HepG2 (cell line): ENCODE data around the gene EBF3. TPM values are rescaled to one million over a fixed set of nuclear protein-coding genes. Genes with fewer than 3 reads are reported as not detected.

ENCODE experiments used
- ATAC-seq: fragments of 200-7000 bp; cut with Tn5 transposase; 3 replicates; pipeline ENCODE4 v1.9.1; 2020; ENCODE audit warnings: mild to moderate bottlenecking, moderate library complexity
- BruUV-seq: library from RNA; stranded (reverse); fragments of 400-500 nt; replicated peaks from 2 replicates; lab custom pipeline; 2021; lab: Mats Ljungman, UMichigan
- CTCF ChIA-PET: fragments of 300-600 bp; formaldehyde crosslinking; extraction: SDS; loops from one replicate; lab custom pipeline; 2021; ENCODE audit warnings: low total read pairs, inconsistent platforms, low intra/inter-chr PET ratio; lab: Yijun Ruan, JAX
- POLR2A ChIA-PET: fragments of 350-600 bp; sonication (Branson Sonifier 250); formaldehyde crosslinking; loops from one replicate; lab custom pipeline; 2020; ENCODE audit warnings: antibody characterized with exemption, inconsistent platforms; lab: Yijun Ruan, JAX
- DNase-seq: peaks from one replicate; pipeline ENCODE4 v3.0.0-alpha.2; 2015; ENCODE audit warnings: low spot score
- FAIRE-seq: peaks from 3 replicates; lab custom pipeline; 2011; peaks lifted over from hg19 to GRCh38; lab: Jason Lieb, UNC
- H2AFZ ChIP-seq: one replicate; pipeline ENCODE4 v1.6.1; 2011; ENCODE audit warnings: low read length, inconsistent platforms
- H3K27ac ChIP-seq: fragments of 300-600 bp; 3 replicates; pipeline ENCODE4 v1.8.0; 2011; ENCODE audit warnings: mixed run types, mild to moderate bottlenecking, mixed read lengths, low read length, inconsistent platforms; ENCODE audit not compliant: insufficient read depth; ENCODE audit errors: extremely low read length
- H3K27me3 ChIP-seq, 2 experiments: fragments of 200-600 bp in 1 of 2; 2 replicates in 1 of 2; 3 replicates in 1 of 2; pipeline versions ENCODE4 v1.6.0 to v1.8.0; 2011; ENCODE audit warnings: low read length in 2 of 2, mild to moderate bottlenecking in 2 of 2, moderate library complexity in 2 of 2, inconsistent platforms in 1 of 2; ENCODE audit not compliant: insufficient read depth in 2 of 2, control insufficient read depth in 1 of 2
- H3K36me3 ChIP-seq, 2 experiments: fragments of 200-600 bp in 1 of 2; replicated peaks in 1 of 2; 2 replicates in 1 of 2; 3 replicates in 1 of 2; pipeline versions ENCODE4 v1.5.1 to v1.8.0; 2011; ENCODE audit warnings: low read length in 2 of 2, inconsistent platforms in 1 of 2; ENCODE audit not compliant: insufficient read depth in 2 of 2, control insufficient read depth in 1 of 2
- H3K4me1 ChIP-seq: 2 replicates; pipeline ENCODE4 v1.5.1; 2012; ENCODE audit warnings: low read length, inconsistent platforms; ENCODE audit not compliant: insufficient read depth
- H3K4me2 ChIP-seq: 2 replicates; pipeline ENCODE4 v1.6.0; 2011; ENCODE audit warnings: low read depth, low read length, inconsistent platforms
- H3K4me3 ChIP-seq, 3 experiments: fragments of 200-600 bp in 1 of 3; sonication (generic), shearing (Covaris generic) in 1 of 3; replicated peaks in 1 of 3; 2 replicates each; pipeline ENCODE4 v1.5.1; 2011 to 2016; ENCODE audit warnings: low read length in 3 of 3, inconsistent platforms in 2 of 3, low read depth in 2 of 3, mild to moderate bottlenecking in 2 of 3, control low read depth in 1 of 3, mixed read lengths in 1 of 3; ENCODE audit not compliant: insufficient read depth in 1 of 3
- H3K79me2 ChIP-seq: one replicate; pipeline ENCODE4 v1.6.1; 2011; ENCODE audit warnings: low read length, inconsistent platforms; ENCODE audit not compliant: insufficient read depth
- H3K9ac ChIP-seq: 2 replicates; pipeline ENCODE4 v1.6.0; 2011; ENCODE audit warnings: mild to moderate bottlenecking, low read depth, low read length, inconsistent platforms; ENCODE audit not compliant: insufficient read depth
- H3K9me3 ChIP-seq: 2 replicates; pipeline ENCODE4 v1.5.1; 2012; ENCODE audit warnings: mild to moderate bottlenecking, low read length
- H4K20me1 ChIP-seq: 2 replicates; pipeline ENCODE4 v1.6.0; 2011; ENCODE audit warnings: inconsistent platforms, mild to moderate bottlenecking, low read length, moderate library complexity; ENCODE audit not compliant: insufficient read depth
- CC2D1A ChIP-seq: sonication (generic); formaldehyde crosslinking; IDR thresholded peaks from 2 replicates; pipeline ENCODE4 v1.8.1; 2023; ENCODE audit warnings: mild to moderate bottlenecking, missing genetic modification reagents
- GLMP ChIP-seq: sonication (generic); formaldehyde crosslinking; IDR thresholded peaks from 2 replicates; pipeline ENCODE4 v1.9.0; 2021; ENCODE audit warnings: missing genetic modification reagents, mild to moderate bottlenecking, borderline replicate concordance
- IRX3 ChIP-seq: sonication (generic); formaldehyde crosslinking; IDR thresholded peaks from 2 replicates; pipeline ENCODE4 v1.8.1; 2023; ENCODE audit warnings: mild to moderate bottlenecking, low read depth, missing genetic modification reagents, borderline replicate concordance
- MIER3 ChIP-seq: IDR thresholded peaks from 2 replicates; pipeline ENCODE4 v1.6.1; 2016; ENCODE audit warnings: missing compliant biosample characterization, borderline replicate concordance
- RBM39 ChIP-seq: fragments of 200-400 bp; formaldehyde crosslinking; IDR thresholded peaks from one replicate; pipeline ENCODE4 v1.6.1; 2018; ENCODE audit warnings: antibody characterized with exemption, mild to moderate bottlenecking, low read depth, low read length; ENCODE audit not compliant: poor library complexity, severe bottlenecking
- ZNF138 ChIP-seq: sonication (generic); formaldehyde crosslinking; IDR thresholded peaks from 2 replicates; pipeline ENCODE4 v1.5.0; 2020; ENCODE audit warnings: mild to moderate bottlenecking, low read depth, missing genetic modification reagents
- ZNF224 ChIP-seq: sonication (generic); formaldehyde crosslinking; IDR thresholded peaks from 2 replicates; pipeline ENCODE4 v1.5.0; 2020; ENCODE audit warnings: mild to moderate bottlenecking, missing genetic modification reagents
- ZNF687 ChIP-seq: sonication (generic); formaldehyde crosslinking; IDR thresholded peaks from 2 replicates; pipeline ENCODE4 v1.5.1; 2020; ENCODE audit warnings: mild to moderate bottlenecking, missing genetic modification reagents, moderate library complexity
- ZNF891 ChIP-seq: sonication (generic); formaldehyde crosslinking; IDR thresholded peaks from 2 replicates; pipeline ENCODE4 v1.5.0; 2020; ENCODE audit warnings: mild to moderate bottlenecking, missing genetic modification reagents
- ZSCAN21 ChIP-seq: sonication (generic); formaldehyde crosslinking; IDR thresholded peaks from 2 replicates; pipeline ENCODE4 v1.8.0; 2022; ENCODE audit warnings: mild to moderate bottlenecking, missing genetic modification reagents, moderate library complexity, borderline replicate concordance
- WGBS: methylation state at CpG from one replicate; pipeline ENCODE4 v1.1.6; 2017; ENCODE audit warnings: low lambda C conversion rate; 5-methylcytosine and 5-hydroxymethylcytosine counted together
- in situ Hi-C: cut with HindIII; loops from 2 replicates; pipeline ENCODE4 v1.10.0; 2017; ENCODE audit warnings: low pct_unique_long_range_greater_than_20kb; ENCODE audit not compliant: extremely low pct_ligation_motif_present
- intact Hi-C: fragments of 100-400 bp; cut with micrococcal nuclease; formaldehyde crosslinking; loops from one replicate; pipeline ENCODE4 v1.10.0; 2022; ENCODE audit not compliant: unreplicated experiment
- polyA plus RNA-seq, 8 experiments: library from polyadenylated mRNA; depleted of rRNA in 3 of 8; stranded (reverse) in 7 of 8; unstranded in 1 of 8; fragments of >200 nt; fragmentation: Illumina TruSeq in 4 of 8; extraction: Trizol in 4 of 8; gene quantifications; 2 replicates each; pipeline versions ENCODE4 v1.2.1 to v1.2.3, GENCODE V29; 2011 to 2016; ENCODE audit warnings: low read depth in 4 of 8, missing spikeins in 1 of 8, mixed read lengths in 1 of 8; ENCODE audit not compliant: insufficient read depth in 1 of 8
- total RNA-seq, 5 experiments: library from RNA; depleted of rRNA; stranded (reverse); fragments of >200 nt; fragmentation: Illumina TruSeq; extraction: Trizol; gene quantifications; 2 replicates each; pipeline ENCODE4 v1.2.3, GENCODE V29; 2016; ENCODE audit warnings: low read depth in 1 of 5

EBF3 gene
- total and polyA plus RNA-seq, 2 of the 13 experiments (the other 11 are each of a cell fraction or from before 2014, with no cell fraction given): not detected

GRCh38 chr10:130010653-130011052, 46.6 kb upstream of the EBF3 start:
- H3K36me3 ChIP-seq: no peaks in the 10 kb centered on the region
- H3K9me3 ChIP-seq: no peaks in the 10 kb centered on the region
- no peaks in the 10 kb centered on the region for H3K79me2 ChIP-seq
- ATAC-seq: no peak
- ChIA-PET CTCF (no interaction called here), POLR2A (no interaction called here)
- no TSS peak for BruUV-seq
- H3K9ac ChIP-seq: no peak overlapping the region
- H3K4me2 ChIP-seq: no peak overlapping the region
- in situ Hi-C loops: no loop called here
- no peak overlapping the region for H3K27ac ChIP-seq
- DNase-seq: no peak
- intact Hi-C loops: no loop called here
- no peak overlapping the region for H3K4me3 ChIP-seq
- H2AFZ ChIP-seq: no peak overlapping the region
- H3K27me3 ChIP-seq: peaks cover 1 to 34% of the 10 kb centered on the region in 2 experiments; a peak in 4 of 5 replicates
- no peaks in the 10 kb centered on the region for H4K20me1 ChIP-seq
- FAIRE-seq: no peak
- TF ChIP-seq ZNF224 (no peak), RBM39 (no peak), ZNF687 (CRISPR knock-in tag) (no peak), ZNF891 (CRISPR knock-in tag) (no peak), ZSCAN21 (no peak), ZNF138 (CRISPR knock-in tag) (no peak), CC2D1A (CRISPR knock-in tag) (no peak), MIER3 (CRISPR knock-in tag) (no peak), GLMP (no peak), IRX3 (CRISPR knock-in tag) (no peak)
- no peaks in the 10 kb centered on the region for H3K4me1 ChIP-seq
- whole genome bisulfite sequencing: 26% methylated on average over 6 of the region's 6 CpGs
